ENCODE results near the gene HIVEP1. TPM values are rescaled to one million over a fixed set of nuclear protein-coding genes. Genes with fewer than 3 reads are reported as not detected.

HIVEP1 gene
- total RNA-seq, 1 donor from 2014 or later: 69.4 TPM

- H3K27me3 Mint-ChIP-seq (ENCODE audit: low read depth): no peaks in the 10 kb centered on the region
- H3K36me3 Mint-ChIP-seq: peaks cover 29% of the 10 kb centered on the region
- no peak for DNase-seq (ENCODE audit: low spot score in 2 of 2, unreplicated experiment in 2 of 2)
- H3K4me3 Mint-ChIP-seq: no peak overlapping the region
- H3K9me3 Mint-ChIP-seq: peaks cover 9% of the 10 kb centered on the region
- peaks cover 12% of the 10 kb centered on the region for H3K4me1 Mint-ChIP-seq
- TF ChIP-seq CTCF (IDR thresholded peaks at IDR 0.05; ENCODE audit: unreplicated experiment): no peak
- H3K27ac Mint-ChIP-seq: no peak overlapping the region
These were observed 122.5 kb downstream of the HIVEP1 start for GRCh38 chr6:12134581-12134980.

GRCh38 chr6:12134991-12135390 is 122.9 kb downstream of the HIVEP1 start:
- Mint-ChIP-seq H3K4me1 (peaks cover 12% of the 10 kb centered on the region), H3K4me3 (no peak overlapping the region), H3K27ac (no peak overlapping the region), H3K36me3 (peaks cover 31% of the 10 kb centered on the region), H3K27me3 (ENCODE audit: low read depth) (no peaks in the 10 kb centered on the region), H3K9me3 (peaks cover 10% of the 10 kb centered on the region)
- no peak for TF ChIP-seq CTCF (IDR thresholded peaks at IDR 0.05; ENCODE audit: unreplicated experiment)
- no peak for DNase-seq (ENCODE audit: low spot score in 2 of 2, unreplicated experiment in 2 of 2)

GRCh38 chr6:12136905-12137304 is 124.8 kb downstream of the HIVEP1 start:
- Mint-ChIP-seq H3K27ac (peak overlapping the region; percentile 33), H3K9me3 (peaks cover 25% of the 10 kb centered on the region), H3K4me1 (peaks cover 10% of the 10 kb centered on the region), H3K27me3 (ENCODE audit: low read depth) (no peaks in the 10 kb centered on the region), H3K4me3 (no peak overlapping the region), H3K36me3 (peaks cover 47% of the 10 kb centered on the region)
- DNase-seq (ENCODE audit: low spot score in 2 of 2, unreplicated experiment in 2 of 2): no peak
- no peak for TF ChIP-seq CTCF (IDR thresholded peaks at IDR 0.05; ENCODE audit: unreplicated experiment)

- Mint-ChIP-seq H3K36me3 (peaks cover 53% of the 10 kb centered on the region), H3K4me1 (peaks cover 9% of the 10 kb centered on the region), H3K4me3 (no peak overlapping the region), H3K27me3 (ENCODE audit: low read depth) (no peaks in the 10 kb centered on the region), H3K9me3 (peaks cover 31% of the 10 kb centered on the region), H3K27ac (peak overlapping the region; percentile 10)
- TF ChIP-seq CTCF (IDR thresholded peaks at IDR 0.05; ENCODE audit: unreplicated experiment): no peak
- no peak for DNase-seq (ENCODE audit: low spot score in 2 of 2, unreplicated experiment in 2 of 2)
These were observed 125.4 kb downstream of the HIVEP1 start for GRCh38 chr6:12137480-12137879.

- Mint-ChIP-seq H3K27ac (no peak overlapping the region), H3K4me3 (no peak overlapping the region), H3K36me3 (peaks cover 60% of the 10 kb centered on the region), H3K4me1 (peaks cover 5% of the 10 kb centered on the region), H3K27me3 (ENCODE audit: low read depth) (no peaks in the 10 kb centered on the region), H3K9me3 (peaks cover 35% of the 10 kb centered on the region)
- no peak for TF ChIP-seq CTCF (IDR thresholded peaks at IDR 0.05; ENCODE audit: unreplicated experiment)
- no peak for DNase-seq (ENCODE audit: low spot score in 2 of 2, unreplicated experiment in 2 of 2)
These were observed 126.3 kb downstream of the HIVEP1 start for GRCh38 chr6:12138381-12138780.

- DNase-seq (ENCODE audit: low spot score in 2 of 2, unreplicated experiment in 2 of 2): no peak
- no peak for TF ChIP-seq CTCF (IDR thresholded peaks at IDR 0.05; ENCODE audit: unreplicated experiment)
- H3K27me3 Mint-ChIP-seq (ENCODE audit: low read depth): no peaks in the 10 kb centered on the region
- H3K4me1 Mint-ChIP-seq: peaks cover 5% of the 10 kb centered on the region
- no peak overlapping the region for H3K4me3 Mint-ChIP-seq
- H3K36me3 Mint-ChIP-seq: peaks cover 66% of the 10 kb centered on the region
- no peak overlapping the region for H3K27ac Mint-ChIP-seq
- H3K9me3 Mint-ChIP-seq: peaks cover 41% of the 10 kb centered on the region
These were observed 126.8 kb downstream of the HIVEP1 start for GRCh38 chr6:12138936-12139335.

Data from mesothelial cell of epicardium (in vitro differentiated cells).